GM12878 (cell line): ENCODE results near the gene CLIC5.

Experiments used
- BCL11A ChIP-seq: IDR thresholded peaks from 2 replicates; pipeline ENCODE4 v1.6.1; 2011; ENCODE audit warnings: low read depth, low read length
- CHD2 ChIP-seq: IDR thresholded peaks from 2 replicates; pipeline ENCODE4 v1.6.1; 2011; ENCODE audit warnings: low read depth, low read length, improper control_type of control experiment, borderline replicate concordance
- CTCF ChIP-seq, 3 experiments: IDR thresholded peaks in 2 of 3; conservative IDR thresholded peaks in 1 of 3; 2 replicates each; pipeline ENCODE4 v1.5.1; 2011; ENCODE audit warnings: low read depth in 3 of 3, low read length in 3 of 3, mild to moderate bottlenecking in 3 of 3, control low read depth in 2 of 3, moderate library complexity in 2 of 3, inconsistent platforms in 1 of 3, mixed read lengths in 1 of 3; ENCODE audit not compliant: control insufficient read depth in 2 of 3, insufficient read depth in 1 of 3; ENCODE audit errors: extremely low read depth in 1 of 3
- CUX1 ChIP-seq: IDR thresholded peaks from 2 replicates; pipeline ENCODE4 v1.6.1; 2012; ENCODE audit warnings: improper control_type of control experiment, low read depth, low read length; ENCODE audit not compliant: insufficient replicate concordance
- ESRRA ChIP-seq: IDR thresholded peaks from 2 replicates; pipeline ENCODE4 v1.6.1; 2012; ENCODE audit warnings: mild to moderate bottlenecking, low read length, improper control_type of control experiment
- FOXK2 ChIP-seq: fragments of 450-650 bp; IDR thresholded peaks from 2 replicates; pipeline ENCODE4 v1.6.1; 2017; ENCODE audit warnings: mild to moderate bottlenecking, moderate library complexity
- LARP7 ChIP-seq: fragments of 450-650 bp; IDR thresholded peaks from 2 replicates; pipeline ENCODE4 v1.6.1; 2017; ENCODE audit warnings: mild to moderate bottlenecking
- NR2C1 ChIP-seq: fragments of 450-650 bp; IDR thresholded peaks from 2 replicates; pipeline ENCODE4 v1.6.1; 2017; ENCODE audit warnings: antibody characterized with exemption, mild to moderate bottlenecking, moderate library complexity
- RCOR1 ChIP-seq: conservative IDR thresholded peaks from 2 replicates; pipeline ENCODE4 v1.6.1; 2012; ENCODE audit warnings: low read depth, low read length, improper control_type of control experiment
- RFX5 ChIP-seq: IDR thresholded peaks from 2 replicates; pipeline ENCODE4 v1.6.1; 2011; ENCODE audit warnings: low read depth, low read length, improper control_type of control experiment
- SMC3 ChIP-seq: IDR thresholded peaks from 2 replicates; pipeline ENCODE4 v1.6.1; 2011; ENCODE audit warnings: low read length, improper control_type of control experiment, borderline replicate concordance
- USF2 ChIP-seq: IDR thresholded peaks from 2 replicates; pipeline ENCODE4 v1.6.1; 2011; ENCODE audit warnings: low read depth, low read length, improper control_type of control experiment, borderline replicate concordance

- TF ChIP-seq NR2C1 (no peak), RCOR1 (no peak), USF2 (no peak), LARP7 (no peak), CTCF (IDR thresholded peaks at IDR 0.05 in 2 of 3, conservative IDR thresholded peaks at IDR 0.05 in 1 of 3; ENCODE audit: control insufficient read depth in 2 of 3, extremely low read depth in 1 of 3, insufficient read depth in 1 of 3, low read depth in 3 of 3, low read length in 3 of 3) (no peak), CUX1 (no peak), RFX5 (no peak), BCL11A (no peak), SMC3 (no peak), ESRRA (no peak), CHD2 (no peak), FOXK2 (no peak)
Observed at GRCh38 chr6:45872827-45873365, 142.8 kb downstream of the CLIC5 start.
